Measurements from ENCODE around the gene LVRN. TPM values are rescaled to one million over a fixed set of nuclear protein-coding genes. Genes with fewer than 3 reads are reported as not detected.

The LVRN gene
- total RNA-seq, 1 experiment from 2014 or later = 0.60 TPM

Other genes starting within 250 kb of the LVRN start
- 1.9 and 2.6 TPM in 2 replicates for gene CDO1, start 145.8 kb upstream of the LVRN start, total RNA-seq (2014; rRNA removed; shearing (Covaris generic))
- 58.7 and 64.4 TPM in 2 replicates for gene ATG12, start 120.9 kb upstream of the LVRN start, total RNA-seq (2014; rRNA removed; shearing (Covaris generic))
- gene AP3S1, start 120.5 kb upstream of the LVRN start, total RNA-seq (2014; rRNA removed; shearing (Covaris generic)) = 132 and 135 TPM in 2 replicates
- gene ARL14EPL, start 70.0 kb downstream of the LVRN start, total RNA-seq (2014; rRNA removed; shearing (Covaris generic)) = 0.20 TPM in 1 of 2 replicates, not detected in the other
- gene COMMD10, start 122.5 kb downstream of the LVRN start, total RNA-seq (2014; rRNA removed; shearing (Covaris generic)) = 46.3 and 57.1 TPM in 2 replicates